Natural killer cell treated with Interleukin-12 subunit alpha and Interleukin-12 subunit beta and Interleukin-15 and Interleukin-18, amount 100 ng/mL, for 72 hours (primary cell): ENCODE data around the gene NUDT10. TPM values are rescaled to one million over a fixed set of nuclear protein-coding genes. Genes with fewer than 3 reads are reported as not detected.
"Not testable (repeated sequence)": the region's sequence is repeated elsewhere in the genome, so short reads cannot be mapped to it uniquely, and the experiment has no call there.

Experiments
- ATAC-seq, 2 donors: fragments of 150-1000 bp; cut with Tn5 transposase in 1 of 2; sonication (Bioruptor Pico), chemical (Tn5 transposase) in 1 of 2; 2 replicates each; pipeline ENCODE4 v1.10.0; 2021
- DNase-seq: peaks from one replicate; pipeline ENCODE4 v3.0.0; 2022; ENCODE audit warnings: low spot score
- H3K27ac Mint-ChIP-seq, 2 donors: 1 replicate in 1 of 2; 2 replicates in 1 of 2; pipeline ENCODE4 v1.8.0; 2022; ENCODE audit warnings: mixed read lengths in 2 of 2, mild to moderate bottlenecking in 1 of 2, moderate library complexity in 1 of 2
- H3K27me3 Mint-ChIP-seq, 2 donors: 1 replicate in 1 of 2; 2 replicates in 1 of 2; pipeline ENCODE4 v1.8.0; 2022; ENCODE audit warnings: mixed read lengths in 2 of 2
- H3K36me3 Mint-ChIP-seq: one replicate; pipeline ENCODE4 v1.8.0; 2022; ENCODE audit warnings: mixed read lengths
- H3K4me1 Mint-ChIP-seq, 2 donors: 1 replicate in 1 of 2; 2 replicates in 1 of 2; pipeline ENCODE4 v1.8.0; 2022; ENCODE audit warnings: low read depth in 2 of 2, mixed read lengths in 2 of 2, mild to moderate bottlenecking in 1 of 2
- H3K4me3 Mint-ChIP-seq: one replicate; pipeline ENCODE4 v1.8.0; 2022; ENCODE audit warnings: mixed read lengths
- H3K9me3 Mint-ChIP-seq: 2 replicates; pipeline ENCODE4 v1.8.0; 2022; ENCODE audit warnings: mixed read lengths
- total RNA-seq, 2 donors: library from RNA; stranded (reverse); gene quantifications; one replicate each; pipeline ENCODE4 v1.2.3, GENCODE V29; 2022

The NUDT10 gene
- under 1 TPM in 1 of 2 donors, not detected in 1; 0.38 TPM for total RNA-seq

- Mint-ChIP-seq H3K27me3 (peaks cover 7 to 18% of the 10 kb centered on the region in 2 donors), H3K4me3 (peak within 1 kb of the TSS; percentile 56), H3K36me3 (no peaks in the 10 kb centered on the region), H3K9me3 (no peaks in the 10 kb centered on the region), H3K4me1 (peaks cover 0 to 7% of the 10 kb centered on the region in 2 donors), H3K27ac (no peak within 1 kb of the TSS)
- ATAC-seq (peak; percentile 70 to 82), DNase-seq (peak; percentile 62)
Observed at GRCh38 chrX:51332188-51332942, at the start of gene NUDT10. Gene NUDT10, plus strand, starts transcription at chrX:51332822. Its CDS starts 144 bp downstream, at chrX:51332966.

GRCh38 chrX:51292421-51292820 is 40.2 kb upstream of the NUDT10 start:
- DNase-seq (no peak), ATAC-seq (no peak)
- Mint-ChIP-seq H3K4me1 (no peaks in the 10 kb centered on the region), H3K36me3 (no peaks in the 10 kb centered on the region), H3K4me3 (no peak overlapping the region), H3K27ac (no peak overlapping the region), H3K27me3 (peaks cover 0 to 6% of the 10 kb centered on the region in 2 donors), H3K9me3 (no peaks in the 10 kb centered on the region)

- Mint-ChIP-seq H3K4me3 (no peak overlapping the region), H3K4me1 (no peaks in the 10 kb centered on the region), H3K27me3 (peaks cover 0 to 13% of the 10 kb centered on the region in 2 donors), H3K9me3 (no peaks in the 10 kb centered on the region), H3K36me3 (no peaks in the 10 kb centered on the region), H3K27ac (no peak overlapping the region)
- DNase-seq (no peak), ATAC-seq (no peak)
Observed at GRCh38 chrX:51296138-51296537, 36.5 kb upstream of the NUDT10 start.

GRCh38 chrX:51316271-51316670 is 16.4 kb upstream of the NUDT10 start:
- H3K4me1 Mint-ChIP-seq = no peaks in the 10 kb centered on the region
- ATAC-seq (no peak), DNase-seq (no peak)
- peaks cover 7 to 18% of the 10 kb centered on the region in 2 donors for H3K27me3 Mint-ChIP-seq
- no peaks in the 10 kb centered on the region for H3K9me3 Mint-ChIP-seq
- no peak overlapping the region for H3K4me3 Mint-ChIP-seq
- no peak overlapping the region for H3K27ac Mint-ChIP-seq
- no peaks in the 10 kb centered on the region for H3K36me3 Mint-ChIP-seq

GRCh38 chrX:51332943-51333785 is 542 bp downstream of the NUDT10 start:
- not testable (repeated sequence) for DNase-seq, H3K27ac Mint-ChIP-seq, H3K9me3 Mint-ChIP-seq, H3K36me3 Mint-ChIP-seq, H3K4me1 Mint-ChIP-seq
- peak; percentile 31 to 57 for ATAC-seq
- H3K4me3 Mint-ChIP-seq = peak overlapping the region; percentile 56
- peaks cover 7 to 18% of the 10 kb centered on the region in 2 donors for H3K27me3 Mint-ChIP-seq

- no peak overlapping the region for H3K27ac Mint-ChIP-seq
- H3K9me3 Mint-ChIP-seq = no peaks in the 10 kb centered on the region
- no peak overlapping the region for H3K4me3 Mint-ChIP-seq
- no peak for DNase-seq
- H3K4me1 Mint-ChIP-seq = peaks cover 0 to 7% of the 10 kb centered on the region in 2 donors
- peaks cover 7 to 18% of the 10 kb centered on the region in 2 donors for H3K27me3 Mint-ChIP-seq
- H3K36me3 Mint-ChIP-seq = no peaks in the 10 kb centered on the region
- ATAC-seq = no peak
Observed at GRCh38 chrX:51334276-51334675, 1.7 kb downstream of the NUDT10 start.

GRCh38 chrX:51336584-51336983 is 4.0 kb downstream of the NUDT10 start:
- peaks cover 7 to 18% of the 10 kb centered on the region in 2 donors for H3K27me3 Mint-ChIP-seq
- no peak overlapping the region for H3K4me3 Mint-ChIP-seq
- ATAC-seq = no peak
- DNase-seq = no peak
- H3K36me3 Mint-ChIP-seq = no peaks in the 10 kb centered on the region
- H3K4me1 Mint-ChIP-seq = peaks cover 0 to 7% of the 10 kb centered on the region in 2 donors
- H3K27ac Mint-ChIP-seq = no peak overlapping the region
- H3K9me3 Mint-ChIP-seq = no peaks in the 10 kb centered on the region

GRCh38 chrX:51361251-51361650 is 28.6 kb downstream of the NUDT10 start:
- peaks cover 11 to 17% of the 10 kb centered on the region in 2 donors for H3K27me3 Mint-ChIP-seq
- no peak overlapping the region for H3K4me3 Mint-ChIP-seq
- H3K36me3 Mint-ChIP-seq = peaks cover 13% of the 10 kb centered on the region
- no peak for ATAC-seq
- H3K9me3 Mint-ChIP-seq = peaks cover 6% of the 10 kb centered on the region
- H3K27ac Mint-ChIP-seq = no peak overlapping the region
- H3K4me1 Mint-ChIP-seq = no peaks in the 10 kb centered on the region
- no peak for DNase-seq

- ATAC-seq = no peak
- DNase-seq = no peak
- Mint-ChIP-seq H3K9me3 (no peaks in the 10 kb centered on the region), H3K36me3 (no peaks in the 10 kb centered on the region), H3K4me3 (no peak overlapping the region), H3K27ac (no peak overlapping the region), H3K4me1 (no peaks in the 10 kb centered on the region), H3K27me3 (peaks cover 0 to 18% of the 10 kb centered on the region in 2 donors)
Observed at GRCh38 chrX:51376672-51377071, 44.0 kb downstream of the NUDT10 start.

Other genes starting within 250 kb of the NUDT10 start
- gene NUDT11, start 163.8 kb downstream of the NUDT10 start, total RNA-seq = 1 to 10 TPM; 1.1 to 1.3 TPM